Breast epithelium (tissue), 4 donors: Measurements from ENCODE around the gene MEX3D. TPM values are rescaled to one million over a fixed set of nuclear protein-coding genes. Genes with fewer than 3 reads are reported as not detected.

Experiments used
- DNase-seq, 2 donors: peaks; one replicate each; pipeline ENCODE4 v3.0.0-alpha.2; 2019; ENCODE audit warnings: low spot score in 2 of 2
- H3K27ac ChIP-seq, 2 donors: fragments of 200-600 bp; sonication (generic) in 1 of 2; one replicate each; pipeline ENCODE4 v1.5.1; 2016 to 2019; ENCODE audit warnings: mild to moderate bottlenecking in 1 of 2
- H3K27me3 ChIP-seq, 2 donors: fragments of 200-600 bp; sonication (generic) in 1 of 2; one replicate each; pipeline versions ENCODE4 v1.5.1 to v1.6.0; 2017 to 2019; ENCODE audit warnings: control low read depth in 1 of 2, mild to moderate bottlenecking in 1 of 2
- H3K36me3 ChIP-seq: fragments of 200-600 bp; one replicate; pipeline ENCODE4 v1.5.1; 2019
- H3K4me1 ChIP-seq, 2 donors: fragments of 200-600 bp; sonication (generic); one replicate each; pipeline ENCODE4 v1.5.1; 2016 to 2019; ENCODE audit warnings: control low read depth in 1 of 2
- H3K4me3 ChIP-seq, 3 donors: fragments of 200-600 bp; sonication (generic); 1 replicate in 2 of 3; 2 replicates in 1 of 3; pipeline ENCODE4 v1.5.1; 2016 to 2019; ENCODE audit warnings: mild to moderate bottlenecking in 3 of 3, moderate library complexity in 2 of 3
- H3K9me3 ChIP-seq, 2 donors: fragments of 200-600 bp; sonication (generic) in 1 of 2; one replicate each; pipeline ENCODE4 v1.5.1; 2016 to 2019; ENCODE audit warnings: control low read depth in 1 of 2
- CTCF ChIP-seq, 3 donors: fragments of 450-650 bp; IDR thresholded peaks; one replicate each; pipeline ENCODE4 v1.5.1; 2016 to 2017; ENCODE audit warnings: antibody characterized with exemption in 3 of 3, mild to moderate bottlenecking in 3 of 3, moderate library complexity in 3 of 3
- POLR2A ChIP-seq: fragments of 450-650 bp; IDR thresholded peaks from one replicate; pipeline ENCODE4 v1.6.1; 2016; ENCODE audit warnings: antibody characterized with exemption, mild to moderate bottlenecking, moderate library complexity
- POLR2AphosphoS5 ChIP-seq, 3 donors: sonication (generic); formaldehyde crosslinking; IDR thresholded peaks; one replicate each; pipeline ENCODE4 v1.6.1; 2017; ENCODE audit warnings: antibody characterized with exemption in 3 of 3
- intact Hi-C: fragments of 100-400 bp; cut with DNase I; formaldehyde crosslinking; loops from one replicate; pipeline ENCODE4 v1.15.1; 2023; ENCODE audit warnings: low total_unique reads
- total RNA-seq, 3 donors: library from RNA; depleted of rRNA; stranded (reverse); fragments of >200 nt; gene quantifications; one replicate each; pipeline ENCODE4 v1.1.0, GENCODE V29; 2016

Gene MEX3D
- total RNA-seq, result 10 to 100 TPM; 12.5 to 14.3 (median 12.6) TPM

GRCh38 chr19:1568320-1569019, at the start of gene MEX3D:
MEX3D (minus strand) TSS chr19:1568325; CDS start chr19:1568058, 267 bp downstream.
- TF ChIP-seq POLR2AphosphoS5 (IDR thresholded peaks at IDR 0.05) (no peak), CTCF (IDR thresholded peaks at IDR 0.05) (no peak), POLR2A (no peak)
- Histone ChIP-seq H3K4me3 (peak within 1 kb of the TSS; percentile 71 to 80 (median 73)), H3K4me1 (peaks cover 0 to 6% of the 10 kb centered on the region in 2 donors), H3K27ac (peak within 1 kb of the TSS; percentile 89 to 92), H3K27me3 (no peaks in the 10 kb centered on the region), H3K36me3 (no peaks in the 10 kb centered on the region), H3K9me3 (no peaks in the 10 kb centered on the region)
- intact Hi-C loops, result no loop called here
- DNase-seq, result peak; percentile 62 to 71

GRCh38 chr19:1616875-1617274, 48.8 kb upstream of the MEX3D start:
- TF ChIP-seq CTCF (IDR thresholded peaks at IDR 0.05), result no peak
- no peak for TF ChIP-seq POLR2A
- no peak for TF ChIP-seq POLR2AphosphoS5 (IDR thresholded peaks at IDR 0.05)
- Histone ChIP-seq H3K4me3 (no peak overlapping the region), H3K27ac (no peak overlapping the region), H3K4me1 (no peaks in the 10 kb centered on the region), H3K9me3 (no peaks in the 10 kb centered on the region), H3K36me3 (peaks cover 10% of the 10 kb centered on the region), H3K27me3 (no peaks in the 10 kb centered on the region)
- intact Hi-C loops, result loop anchor here (5.0 kb wide), 1 partner anchor 70 kb away; no protein-coding TSS in a partner anchor
- DNase-seq, result no peak

DNA sequence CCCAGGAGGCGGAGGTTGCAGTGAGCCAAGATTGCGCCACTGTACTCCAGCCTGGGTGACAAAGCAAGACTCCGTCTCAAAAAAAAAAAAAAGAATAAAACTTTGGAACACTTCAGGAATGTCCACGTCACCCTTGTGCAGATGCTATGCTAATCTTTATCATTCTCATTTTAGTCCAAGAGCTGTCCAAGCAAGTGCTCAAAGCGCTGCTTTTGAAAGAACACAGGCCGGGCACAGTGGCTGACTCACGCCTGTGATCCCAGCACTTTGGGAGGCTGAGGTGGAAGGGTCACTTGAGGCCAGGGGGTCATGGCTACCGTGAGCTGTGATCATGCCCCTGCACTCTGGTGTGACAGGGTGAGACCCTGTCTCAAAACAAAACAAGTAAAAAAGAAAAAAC, 48.3 kb upstream of the MEX3D start:
- no peak overlapping the region for H3K4me3 ChIP-seq
- peaks cover 10% of the 10 kb centered on the region for H3K36me3 ChIP-seq
- no peaks in the 10 kb centered on the region for H3K4me1 ChIP-seq
- TF ChIP-seq CTCF (IDR thresholded peaks at IDR 0.05) (no peak), POLR2A (no peak), POLR2AphosphoS5 (IDR thresholded peaks at IDR 0.05) (no peak)
- no peaks in the 10 kb centered on the region for H3K9me3 ChIP-seq
- no peaks in the 10 kb centered on the region for H3K27me3 ChIP-seq
- H3K27ac ChIP-seq, result no peak overlapping the region
- DNase-seq, result no peak
- intact Hi-C loops, result loop anchor here (5.0 kb wide), 1 partner anchor 69 kb away; no protein-coding TSS in a partner anchor

DNA sequence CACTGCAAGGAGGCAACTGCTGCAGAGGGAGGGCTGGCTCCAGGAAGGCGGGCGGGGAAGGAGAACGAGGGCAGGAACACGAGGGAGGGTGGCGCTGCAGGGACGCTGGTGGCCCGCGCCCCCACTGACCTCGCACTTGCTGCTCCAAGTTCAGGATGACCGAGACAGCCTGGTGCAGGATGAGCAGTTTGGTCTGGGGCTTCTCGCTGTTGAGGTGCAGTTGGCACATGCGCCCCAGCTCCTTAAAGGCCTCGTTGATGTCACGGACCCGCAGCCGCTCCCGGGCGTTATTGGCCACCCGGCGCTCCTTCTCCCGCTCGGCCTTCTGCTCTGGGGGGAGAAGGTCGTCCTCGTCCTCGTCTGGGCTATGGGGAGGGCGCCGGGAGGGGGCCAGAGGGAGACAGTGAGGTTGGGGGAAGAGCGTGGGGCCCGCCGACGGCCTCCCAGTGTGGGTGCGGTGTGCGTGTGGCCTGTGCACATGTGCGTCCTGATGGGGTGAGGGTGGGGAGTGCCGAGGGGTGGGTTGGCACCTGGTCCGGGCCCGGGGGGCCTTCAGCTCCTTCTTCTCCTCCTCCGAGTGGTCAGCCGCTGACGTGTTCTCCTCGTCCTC, 47.1 kb upstream of the MEX3D start:
- TF ChIP-seq CTCF (IDR thresholded peaks at IDR 0.05), result no peak
- no peak for TF ChIP-seq POLR2AphosphoS5 (IDR thresholded peaks at IDR 0.05)
- TF ChIP-seq POLR2A, result no peak
- no peak for DNase-seq
- Histone ChIP-seq H3K27ac (no peak overlapping the region), H3K9me3 (no peaks in the 10 kb centered on the region), H3K4me1 (no peaks in the 10 kb centered on the region), H3K36me3 (peaks cover 10% of the 10 kb centered on the region), H3K4me3 (no peak overlapping the region), H3K27me3 (no peaks in the 10 kb centered on the region)
- intact Hi-C loops, result loop anchor here (5.0 kb wide), 1 partner anchor 68 kb away; no protein-coding TSS in a partner anchor
